ENCODE results near the gene UBE2D2.

DNA sequence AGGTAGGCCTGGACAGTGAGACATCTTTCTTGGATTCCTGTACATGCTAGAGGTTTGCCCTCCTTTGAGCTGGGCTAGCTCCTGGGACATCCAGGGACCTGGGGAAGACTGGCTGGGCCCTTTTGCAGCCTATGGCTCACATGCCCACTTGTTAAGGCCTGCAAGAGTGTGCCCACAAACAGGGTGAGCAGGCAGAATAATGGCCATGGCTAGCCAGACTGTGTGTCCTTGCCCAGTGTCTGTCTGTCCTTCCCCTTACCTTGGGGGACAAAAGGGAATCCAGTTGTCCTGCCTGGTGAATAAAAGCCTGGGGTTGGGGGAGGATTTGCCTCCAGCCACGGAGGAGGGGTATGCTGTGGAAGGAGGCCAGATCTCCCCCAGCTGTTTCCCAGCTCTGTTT is 74.1 kb downstream of the UBE2D2 start:
- TF ChIP-seq, protein P1, sequence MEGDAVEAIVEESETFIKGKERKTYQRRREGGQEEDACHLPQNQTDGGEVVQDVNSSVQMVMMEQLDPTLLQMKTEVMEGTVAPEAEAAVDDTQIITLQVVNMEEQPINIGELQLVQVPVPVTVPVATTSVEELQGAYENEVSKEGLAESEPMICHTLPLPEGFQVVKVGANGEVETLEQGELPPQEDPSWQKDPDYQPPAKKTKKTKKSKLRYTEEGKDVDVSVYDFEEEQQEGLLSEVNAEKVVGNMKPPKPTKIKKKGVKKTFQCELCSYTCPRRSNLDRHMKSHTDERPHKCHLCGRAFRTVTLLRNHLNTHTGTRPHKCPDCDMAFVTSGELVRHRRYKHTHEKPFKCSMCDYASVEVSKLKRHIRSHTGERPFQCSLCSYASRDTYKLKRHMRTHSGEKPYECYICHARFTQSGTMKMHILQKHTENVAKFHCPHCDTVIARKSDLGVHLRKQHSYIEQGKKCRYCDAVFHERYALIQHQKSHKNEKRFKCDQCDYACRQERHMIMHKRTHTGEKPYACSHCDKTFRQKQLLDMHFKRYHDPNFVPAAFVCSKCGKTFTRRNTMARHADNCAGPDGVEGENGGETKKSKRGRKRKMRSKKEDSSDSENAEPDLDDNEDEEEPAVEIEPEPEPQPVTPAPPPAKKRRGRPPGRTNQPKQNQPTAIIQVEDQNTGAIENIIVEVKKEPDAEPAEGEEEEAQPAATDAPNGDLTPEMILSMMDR (IDR thresholded peaks at IDR 0.05), result no peak
- TF ChIP-seq POLR2A (IDR thresholded peaks at IDR 0.05), result no peak

All from heart left ventricle (tissue), 13 donors.